Type B pancreatic cell (in vitro differentiated cells): Measurements from ENCODE around the gene NEDD8. TPM values are rescaled to one million over a fixed set of nuclear protein-coding genes. Genes with fewer than 3 reads are reported as not detected.
A peak's percentile ranks its signal among the peaks of the same experiment; 100 is the strongest.

Experiments used
- DNase-seq: peaks from one replicate; pipeline ENCODE4 v3.0.0; 2021; ENCODE audit warnings: mixed read lengths; ENCODE audit not compliant: unreplicated experiment; ENCODE audit errors: extremely low spot score
- H3K27ac Mint-ChIP-seq: 2 replicates; pipeline ENCODE4 v1.8.0; 2021; ENCODE audit warnings: mild to moderate bottlenecking, mixed read lengths
- H3K27me3 Mint-ChIP-seq: 2 replicates; pipeline ENCODE4 v1.8.0; 2021; ENCODE audit warnings: mixed read lengths
- H3K36me3 Mint-ChIP-seq: 2 replicates; pipeline ENCODE4 v1.8.0; 2021; ENCODE audit warnings: mixed read lengths
- H3K4me1 Mint-ChIP-seq: one replicate; pipeline ENCODE4 v1.8.0; 2021; ENCODE audit warnings: mixed read lengths; ENCODE audit not compliant: unreplicated experiment
- H3K4me3 Mint-ChIP-seq: 2 replicates; pipeline ENCODE4 v1.8.0; 2021; ENCODE audit warnings: mild to moderate bottlenecking, mixed read lengths
- H3K9me3 Mint-ChIP-seq: 2 replicates; pipeline ENCODE4 v1.8.0; 2021; ENCODE audit warnings: mixed read lengths
- total RNA-seq: library from RNA; stranded (reverse); gene quantifications from 2 replicates; pipeline ENCODE4 v1.2.1, GENCODE V29; 2021; ENCODE audit warnings: low replicate concordance
- TF ChIP-seq, protein P1 (sequence below): fragments of 200-600 bp; sonication (generic); conservative IDR thresholded peaks from 2 replicates; pipeline ENCODE4 v1.5.0; 2021; ENCODE audit warnings: antibody characterized with exemption, mild to moderate bottlenecking

NEDD8 gene
- total RNA-seq, 1 donor from 2014 or later = 161 TPM

DNA sequence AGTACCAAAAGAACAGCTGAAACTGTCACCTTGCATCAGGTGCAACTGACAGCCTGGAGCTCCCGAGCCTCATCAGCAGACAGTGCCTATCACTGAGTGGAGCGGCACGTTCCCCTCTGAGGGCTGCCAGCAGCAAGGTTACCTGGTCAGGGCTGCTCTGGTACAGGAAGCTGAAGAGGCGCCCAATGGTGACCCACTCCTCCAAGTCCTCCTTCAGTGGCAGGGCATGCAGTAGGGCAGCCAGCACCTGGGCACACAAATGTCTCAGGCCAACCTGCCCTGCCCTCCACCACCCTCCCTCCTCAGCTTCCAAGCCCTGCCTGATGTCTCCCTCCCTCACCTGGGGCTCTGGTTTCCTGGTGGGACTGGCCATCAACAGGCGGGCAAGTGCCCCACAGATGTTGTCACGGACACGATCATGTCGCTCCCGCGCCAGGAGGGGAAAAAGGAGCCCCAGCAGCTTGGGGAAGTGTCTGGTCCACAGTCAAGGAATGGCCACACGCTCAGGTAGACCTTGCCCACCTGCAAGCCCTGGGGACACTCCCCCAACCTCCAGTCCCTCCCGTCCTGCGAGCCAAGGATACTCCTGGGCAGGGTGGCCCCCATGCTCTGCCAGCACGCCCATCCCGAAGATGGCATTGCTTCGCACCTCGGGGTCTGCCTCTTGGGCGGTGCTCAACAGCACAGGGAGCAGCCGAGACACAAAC is 50.6 kb downstream of the NEDD8 start:
- DNase-seq = no peak
- Mint-ChIP-seq H3K4me1 (peaks cover 9% of the 10 kb centered on the region), H3K27me3 (no peaks in the 10 kb centered on the region), H3K4me3 (peak overlapping the region; percentile 34), H3K27ac (no peak overlapping the region), H3K36me3 (peaks cover 4% of the 10 kb centered on the region), H3K9me3 (no peaks in the 10 kb centered on the region)
- TF ChIP-seq, protein P1, sequence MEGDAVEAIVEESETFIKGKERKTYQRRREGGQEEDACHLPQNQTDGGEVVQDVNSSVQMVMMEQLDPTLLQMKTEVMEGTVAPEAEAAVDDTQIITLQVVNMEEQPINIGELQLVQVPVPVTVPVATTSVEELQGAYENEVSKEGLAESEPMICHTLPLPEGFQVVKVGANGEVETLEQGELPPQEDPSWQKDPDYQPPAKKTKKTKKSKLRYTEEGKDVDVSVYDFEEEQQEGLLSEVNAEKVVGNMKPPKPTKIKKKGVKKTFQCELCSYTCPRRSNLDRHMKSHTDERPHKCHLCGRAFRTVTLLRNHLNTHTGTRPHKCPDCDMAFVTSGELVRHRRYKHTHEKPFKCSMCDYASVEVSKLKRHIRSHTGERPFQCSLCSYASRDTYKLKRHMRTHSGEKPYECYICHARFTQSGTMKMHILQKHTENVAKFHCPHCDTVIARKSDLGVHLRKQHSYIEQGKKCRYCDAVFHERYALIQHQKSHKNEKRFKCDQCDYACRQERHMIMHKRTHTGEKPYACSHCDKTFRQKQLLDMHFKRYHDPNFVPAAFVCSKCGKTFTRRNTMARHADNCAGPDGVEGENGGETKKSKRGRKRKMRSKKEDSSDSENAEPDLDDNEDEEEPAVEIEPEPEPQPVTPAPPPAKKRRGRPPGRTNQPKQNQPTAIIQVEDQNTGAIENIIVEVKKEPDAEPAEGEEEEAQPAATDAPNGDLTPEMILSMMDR = no peak

GRCh38 chr14:24179961-24180796 is 52.0 kb downstream of the NEDD8 start:
- Mint-ChIP-seq H3K36me3 (peaks cover 4% of the 10 kb centered on the region), H3K9me3 (no peaks in the 10 kb centered on the region), H3K4me3 (peak overlapping the region; percentile 35), H3K27me3 (no peaks in the 10 kb centered on the region), H3K27ac (peak overlapping the region; percentile 87), H3K4me1 (peaks cover 9% of the 10 kb centered on the region)
- DNase-seq = no peak
- TF ChIP-seq, protein P1 = no peak

DNA sequence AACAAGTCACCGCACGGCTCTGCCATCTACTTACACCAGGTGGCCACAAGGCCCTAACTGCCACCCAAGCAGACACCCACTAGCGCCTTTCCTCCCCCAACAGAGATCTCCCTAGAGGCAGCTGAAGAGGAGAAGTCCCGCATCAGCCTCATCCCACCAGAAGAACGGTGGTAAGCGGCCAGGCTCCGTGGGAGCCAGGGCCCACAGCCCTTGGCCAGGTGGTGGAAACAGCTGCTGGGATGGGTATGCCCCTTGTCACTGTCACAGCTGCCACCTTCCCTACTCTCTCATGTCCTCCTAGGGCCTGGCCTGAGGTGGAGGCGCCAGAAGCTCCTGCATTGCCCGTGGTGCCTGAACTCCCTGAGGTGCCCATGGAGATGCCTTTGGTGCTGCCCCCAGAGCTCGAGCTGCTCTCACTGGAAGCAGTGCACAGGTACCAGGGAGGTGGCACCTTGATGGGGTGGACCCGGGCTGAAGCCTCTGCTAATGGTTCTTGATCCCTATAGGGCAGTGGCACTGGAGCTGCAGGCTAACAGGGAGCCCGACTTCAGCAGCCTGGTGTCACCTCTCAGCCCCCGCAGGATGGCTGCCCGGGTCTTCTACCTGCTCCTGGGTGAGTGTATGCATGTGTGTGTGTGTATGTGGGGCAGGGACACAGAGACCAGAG is 52.7 kb downstream of the NEDD8 start:
- H3K4me1 Mint-ChIP-seq = peaks cover 13% of the 10 kb centered on the region
- H3K27ac Mint-ChIP-seq = peak overlapping the region; percentile 87
- TF ChIP-seq, protein P1 = no peak
- no peaks in the 10 kb centered on the region for H3K9me3 Mint-ChIP-seq
- peaks cover 10% of the 10 kb centered on the region for H3K36me3 Mint-ChIP-seq
- no peaks in the 10 kb centered on the region for H3K27me3 Mint-ChIP-seq
- peak overlapping the region; percentile 35 for H3K4me3 Mint-ChIP-seq
- no peak for DNase-seq

DNA sequence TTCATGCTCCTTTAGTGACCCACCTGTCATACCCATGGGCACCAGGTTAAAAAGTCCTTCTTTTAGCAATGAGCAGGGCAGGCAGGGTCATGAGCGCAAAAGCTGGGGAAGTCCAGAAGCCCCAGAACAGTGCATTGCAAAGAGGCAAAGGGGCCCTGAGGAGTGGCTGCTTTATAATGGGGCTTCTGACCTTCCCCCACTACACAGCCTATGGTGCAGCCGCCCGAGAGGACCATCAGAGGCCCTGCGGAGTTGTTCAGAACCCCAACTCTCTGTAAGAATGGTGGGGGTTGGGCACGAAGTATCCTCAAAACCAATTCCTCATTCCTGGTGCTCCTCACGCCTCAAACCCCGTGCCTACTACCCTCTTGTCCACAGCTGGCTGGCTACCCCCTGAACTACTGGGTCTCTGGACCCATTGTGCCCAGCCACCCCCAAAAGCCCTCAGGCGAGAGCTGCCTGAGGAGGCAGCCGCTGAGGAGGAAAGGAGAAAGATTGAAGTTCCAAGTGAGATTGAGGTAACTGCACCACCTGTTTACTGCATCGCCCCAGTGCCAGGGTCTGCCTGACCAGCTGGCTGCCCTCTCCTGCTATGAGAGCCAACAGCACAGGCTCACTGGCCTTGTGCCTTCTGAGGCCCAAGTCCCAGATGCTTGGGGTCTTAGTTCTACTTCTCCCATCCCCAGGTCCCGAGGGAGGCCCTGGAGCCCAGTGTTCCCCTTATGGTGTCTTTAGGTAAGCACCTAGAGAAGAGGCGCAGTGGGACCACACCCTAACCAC is 53.6 kb downstream of the NEDD8 start:
- Mint-ChIP-seq H3K27me3 (no peaks in the 10 kb centered on the region), H3K4me3 (no peak overlapping the region), H3K27ac (peak overlapping the region; percentile 46), H3K36me3 (peaks cover 10% of the 10 kb centered on the region), H3K4me1 (peaks cover 13% of the 10 kb centered on the region), H3K9me3 (no peaks in the 10 kb centered on the region)
- TF ChIP-seq, protein P1 = no peak
- DNase-seq = no peak

DNA sequence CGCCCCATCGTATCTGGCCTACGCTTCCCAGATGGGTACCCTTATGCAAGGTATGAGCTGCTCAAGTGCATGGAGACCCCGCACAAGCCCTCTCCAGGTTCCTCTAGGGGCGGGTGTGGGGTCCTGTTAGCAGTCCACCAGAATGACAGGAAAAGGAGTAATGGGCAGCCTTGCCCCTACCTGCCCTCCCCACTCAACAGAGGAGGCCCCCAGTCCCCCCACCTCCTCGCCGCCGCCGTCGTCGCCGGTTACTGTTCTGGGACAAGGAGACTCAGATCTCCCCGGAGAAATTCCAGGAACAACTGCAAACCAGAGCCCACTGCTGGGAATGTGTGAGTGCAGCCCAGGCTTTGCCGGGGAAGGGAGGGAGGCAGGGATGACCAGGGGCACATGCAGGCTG is 54.3 kb downstream of the NEDD8 start:
- Mint-ChIP-seq H3K27ac (no peak overlapping the region), H3K9me3 (no peaks in the 10 kb centered on the region), H3K36me3 (peaks cover 10% of the 10 kb centered on the region), H3K4me1 (peaks cover 20% of the 10 kb centered on the region), H3K27me3 (no peaks in the 10 kb centered on the region), H3K4me3 (no peak overlapping the region)
- TF ChIP-seq, protein P1 = no peak
- DNase-seq = no peak
